H1 (cell line): ENCODE measurements around the gene TAT. TPM values are rescaled to one million over a fixed set of nuclear protein-coding genes. Genes with fewer than 3 reads are reported as not detected.

Experiments
- CHD7 ChIP-seq: fragments of 300-600 bp; sonication (generic); IDR thresholded peaks from 2 replicates; pipeline ENCODE4 v1.7.1; 2012; ENCODE audit warnings: low read length, moderate library complexity, mild to moderate bottlenecking, inconsistent platforms; ENCODE audit not compliant: insufficient replicate concordance
- EGR1 ChIP-seq: IDR thresholded peaks from 2 replicates; pipeline ENCODE4 v1.6.1; 2011; ENCODE audit warnings: low read depth, low read length, borderline replicate concordance
- HDAC2 ChIP-seq, 2 experiments: fragments of 300-600 bp in 1 of 2; sonication (generic) in 1 of 2; IDR thresholded peaks; 2 replicates each; pipeline ENCODE4 v1.6.1; 2011 to 2012; ENCODE audit warnings: low read depth in 2 of 2, low read length in 2 of 2, mild to moderate bottlenecking in 2 of 2, moderate library complexity in 2 of 2, borderline replicate concordance in 1 of 2, inconsistent platforms in 1 of 2
- KDM4A ChIP-seq: IDR thresholded peaks from one replicate; pipeline ENCODE4 v1.7.1; 2012; ENCODE audit warnings: low read depth, mild to moderate bottlenecking, moderate library complexity, low read length, inconsistent platforms; ENCODE audit not compliant: severe bottlenecking
- RNF2 ChIP-seq: fragments of 200-900, 300-1000 bp; sonication (generic); IDR thresholded peaks from 2 replicates; pipeline ENCODE4 v1.7.1; 2016; ENCODE audit warnings: borderline replicate concordance, low read depth, mild to moderate bottlenecking, antibody characterized with exemption, low read length; ENCODE audit not compliant: poor library complexity, severe bottlenecking; ENCODE audit errors: missing control alignments
- SAP30 ChIP-seq: fragments of 300-600 bp; sonication (generic); IDR thresholded peaks from 2 replicates; pipeline ENCODE4 v1.7.1; 2012; ENCODE audit warnings: low read length, moderate library complexity, mild to moderate bottlenecking, inconsistent platforms; ENCODE audit not compliant: insufficient read depth, insufficient replicate concordance
- SIRT6 ChIP-seq: IDR thresholded peaks from one replicate; pipeline ENCODE4 v1.7.1; 2012; ENCODE audit warnings: low read length, inconsistent platforms
- TAF7 ChIP-seq: optimal IDR thresholded peaks from 2 replicates; pipeline ENCODE3; 2011; ENCODE audit warnings: low read depth, mild to moderate bottlenecking, inconsistent platforms, low read length, moderate library complexity, borderline replicate concordance
- YY1 ChIP-seq: IDR thresholded peaks from 2 replicates; pipeline ENCODE4 v1.6.1; 2011; ENCODE audit warnings: low read depth, mild to moderate bottlenecking, low read length
- polyA plus RNA-seq, 7 experiments: library from polyadenylated mRNA; depleted of rRNA in 3 of 7; stranded (reverse) in 5 of 7; unstranded in 2 of 7; fragments of >200 nt in 5 of 7; fragments of 200-250 nt in 2 of 7; gene quantifications; 1 replicate in 5 of 7; 2 replicates in 1 of 7; 4 replicates in 1 of 7; pipeline versions ENCODE4 v1.2.1 to v1.2.3, GENCODE V29; 2011 to 2013; ENCODE audit warnings: missing spikeins in 2 of 7, mixed read lengths in 2 of 7
- total RNA-seq: library from RNA; stranded (reverse); fragmentation: NEBNext Ultra II Directional; extraction: Animal tissue kit (Norgen Biotek cat#: 25700); gene quantifications from 2 replicates; pipeline ENCODE4 v1.2.1, GENCODE V29; 2021

Gene TAT
- total and polyA plus RNA-seq, 2 of the 8 experiments (the other 6 are each of a cell fraction or from before 2014, with no cell fraction given): 0.03 TPM; not detected in 1

GRCh38 chr16:71584543-71585317 lies 7.8 kb upstream of the TAT start (continued):
- no peak for TF ChIP-seq CHD7
- no peak for TF ChIP-seq EGR1
- no peak for TF ChIP-seq KDM4A
- no peak for TF ChIP-seq HDAC2 (IDR thresholded peaks at IDR 0.05; ENCODE audit: borderline replicate concordance in 1 of 2, low read depth in 2 of 2, low read length in 2 of 2)
- TF ChIP-seq RNF2: no peak
- no peak for TF ChIP-seq YY1
- no peak for TF ChIP-seq SAP30
- TF ChIP-seq TAF7: no peak
- TF ChIP-seq SIRT6: no peak
